Astrocyte of the spinal cord (primary cell): ENCODE results near the gene ZCCHC24.

ENCODE experiments used
- DNase-seq: peaks from one replicate; pipeline ENCODE4 v3.0.0; 2011; ENCODE audit warnings: low read depth, low spot score
- H3K4me3 ChIP-seq: 2 replicates; pipeline ENCODE4 v1.5.1; 2011; ENCODE audit warnings: low read depth, mild to moderate bottlenecking, low read length, moderate library complexity
- in situ Hi-C: cut with HindIII; loops from 2 replicates; pipeline ENCODE4 v1.10.0; 2017; ENCODE audit warnings: low sequenced_read_pairs
- TF ChIP-seq, protein P1 (sequence below): IDR thresholded peaks from 2 replicates; pipeline ENCODE4 v1.5.1; 2012; ENCODE audit warnings: low read depth, mild to moderate bottlenecking, low read length, inconsistent platforms

Gene ZCCHC24

DNA sequence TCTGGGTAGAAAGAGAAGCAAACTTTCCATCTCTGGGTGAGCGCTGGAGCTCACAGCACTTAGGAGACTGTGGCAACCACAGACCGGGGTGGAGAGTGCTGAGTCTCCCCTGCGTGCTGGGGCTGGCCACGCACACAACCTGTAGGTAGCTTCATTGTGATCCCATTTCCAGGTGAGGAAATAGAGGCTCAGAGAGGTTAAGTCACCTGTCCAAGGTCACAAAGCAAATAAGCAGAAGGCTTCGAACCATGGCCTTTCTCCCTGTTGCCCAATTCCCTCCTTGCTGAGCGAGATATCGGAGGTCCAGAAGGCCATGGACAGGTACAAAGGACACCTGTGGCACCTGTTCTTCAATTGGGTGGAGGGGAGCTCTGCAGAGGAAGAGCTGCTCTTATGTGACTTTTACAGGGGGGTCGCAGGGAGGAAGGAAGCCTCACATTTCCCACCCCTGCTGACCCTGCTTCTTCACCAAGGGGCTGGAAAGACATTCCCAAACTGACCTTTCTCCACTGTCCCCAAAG is 39.4 kb downstream of the ZCCHC24 start:
- TF ChIP-seq, protein P1, sequence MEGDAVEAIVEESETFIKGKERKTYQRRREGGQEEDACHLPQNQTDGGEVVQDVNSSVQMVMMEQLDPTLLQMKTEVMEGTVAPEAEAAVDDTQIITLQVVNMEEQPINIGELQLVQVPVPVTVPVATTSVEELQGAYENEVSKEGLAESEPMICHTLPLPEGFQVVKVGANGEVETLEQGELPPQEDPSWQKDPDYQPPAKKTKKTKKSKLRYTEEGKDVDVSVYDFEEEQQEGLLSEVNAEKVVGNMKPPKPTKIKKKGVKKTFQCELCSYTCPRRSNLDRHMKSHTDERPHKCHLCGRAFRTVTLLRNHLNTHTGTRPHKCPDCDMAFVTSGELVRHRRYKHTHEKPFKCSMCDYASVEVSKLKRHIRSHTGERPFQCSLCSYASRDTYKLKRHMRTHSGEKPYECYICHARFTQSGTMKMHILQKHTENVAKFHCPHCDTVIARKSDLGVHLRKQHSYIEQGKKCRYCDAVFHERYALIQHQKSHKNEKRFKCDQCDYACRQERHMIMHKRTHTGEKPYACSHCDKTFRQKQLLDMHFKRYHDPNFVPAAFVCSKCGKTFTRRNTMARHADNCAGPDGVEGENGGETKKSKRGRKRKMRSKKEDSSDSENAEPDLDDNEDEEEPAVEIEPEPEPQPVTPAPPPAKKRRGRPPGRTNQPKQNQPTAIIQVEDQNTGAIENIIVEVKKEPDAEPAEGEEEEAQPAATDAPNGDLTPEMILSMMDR = no peak
- in situ Hi-C loops = no loop called here
- no peak overlapping the region for H3K4me3 ChIP-seq
- no peak for DNase-seq

DNA sequence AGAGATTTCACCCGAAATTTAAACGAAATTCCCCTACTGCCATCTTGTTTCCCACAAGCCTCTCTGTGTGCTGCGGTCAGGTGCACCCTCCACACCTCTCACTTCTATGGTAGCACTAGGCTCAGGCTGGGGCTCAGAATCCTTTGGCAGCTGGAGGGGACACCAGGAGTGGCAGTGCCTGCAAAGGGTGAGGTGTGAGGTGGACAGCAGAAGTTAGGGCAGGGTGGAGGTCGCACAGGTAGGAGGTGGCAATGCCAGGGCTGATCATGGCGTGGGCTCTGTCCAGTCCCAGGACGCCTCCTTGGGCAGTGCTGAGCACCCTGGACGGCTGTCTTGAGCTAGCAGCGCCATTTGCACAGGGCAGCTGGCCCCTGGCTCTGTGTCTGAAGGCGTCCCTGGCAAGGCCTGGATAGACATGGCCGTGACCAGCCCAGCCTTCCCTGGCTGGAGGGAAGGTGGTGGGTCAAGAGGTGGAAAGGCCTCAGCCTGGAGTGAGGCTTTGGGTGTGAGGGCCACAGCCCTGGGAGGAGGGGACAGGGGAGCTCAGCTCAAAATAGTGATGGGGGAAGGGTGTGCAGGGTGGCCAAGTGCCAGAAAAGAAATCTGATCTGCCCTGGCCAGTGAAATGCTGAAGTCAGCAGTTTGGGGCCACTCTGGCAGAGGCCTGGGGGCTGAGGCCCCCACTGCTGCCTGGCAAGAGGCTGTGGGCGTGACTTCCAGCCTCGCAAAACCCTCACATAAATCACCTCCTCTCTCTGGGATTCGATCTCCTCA is 40.0 kb downstream of the ZCCHC24 start:
- in situ Hi-C loops = no loop called here
- TF ChIP-seq, protein P1 = no peak
- no peak overlapping the region for H3K4me3 ChIP-seq
- DNase-seq = no peak

DNA sequence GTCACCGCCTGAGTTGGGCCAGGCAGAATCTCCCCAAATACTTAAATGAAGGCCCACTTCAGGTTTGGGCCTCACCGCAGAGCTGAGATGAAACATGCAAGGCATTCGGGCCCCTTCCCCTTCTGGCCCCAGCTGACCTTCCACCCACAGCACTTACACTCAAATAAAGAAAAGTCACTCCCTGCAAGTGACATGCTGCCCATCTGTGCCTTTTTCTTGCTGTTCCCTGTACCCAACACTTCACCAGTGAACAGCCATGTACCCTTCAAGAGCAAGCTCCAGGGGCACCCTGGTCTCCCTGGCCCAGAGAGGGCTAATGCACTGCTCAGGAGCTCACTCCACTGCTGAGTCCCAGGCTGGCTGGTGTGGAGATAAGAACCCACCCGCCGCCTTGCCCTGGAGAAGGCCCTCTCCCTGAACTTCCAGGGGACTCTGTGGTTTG is 40.7 kb downstream of the ZCCHC24 start:
- in situ Hi-C loops = no loop called here
- DNase-seq = no peak
- no peak overlapping the region for H3K4me3 ChIP-seq
- TF ChIP-seq, protein P1 = no peak

DNA sequence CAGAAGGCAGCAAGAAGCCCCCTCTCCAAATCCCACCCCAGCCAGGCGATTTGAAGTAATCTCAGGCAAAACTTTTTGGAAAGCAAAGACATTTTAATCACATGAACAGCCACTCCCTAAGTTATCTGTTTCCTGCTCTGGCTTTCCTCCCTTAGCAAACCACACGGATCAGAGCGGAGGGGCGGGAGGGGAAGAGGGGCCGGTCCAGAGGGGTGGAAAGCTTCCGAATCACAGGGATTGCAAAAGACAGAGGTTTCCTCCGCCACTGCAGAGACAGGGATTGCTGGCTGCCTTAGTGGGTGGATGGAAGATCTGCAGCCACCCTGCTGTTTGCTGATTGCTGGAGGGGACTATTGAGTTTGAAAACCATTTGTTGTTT is 41.2 kb downstream of the ZCCHC24 start:
- peak; percentile 81 for DNase-seq
- no peak overlapping the region for H3K4me3 ChIP-seq
- in situ Hi-C loops = no loop called here
- TF ChIP-seq, protein P1 = no peak

DNA sequence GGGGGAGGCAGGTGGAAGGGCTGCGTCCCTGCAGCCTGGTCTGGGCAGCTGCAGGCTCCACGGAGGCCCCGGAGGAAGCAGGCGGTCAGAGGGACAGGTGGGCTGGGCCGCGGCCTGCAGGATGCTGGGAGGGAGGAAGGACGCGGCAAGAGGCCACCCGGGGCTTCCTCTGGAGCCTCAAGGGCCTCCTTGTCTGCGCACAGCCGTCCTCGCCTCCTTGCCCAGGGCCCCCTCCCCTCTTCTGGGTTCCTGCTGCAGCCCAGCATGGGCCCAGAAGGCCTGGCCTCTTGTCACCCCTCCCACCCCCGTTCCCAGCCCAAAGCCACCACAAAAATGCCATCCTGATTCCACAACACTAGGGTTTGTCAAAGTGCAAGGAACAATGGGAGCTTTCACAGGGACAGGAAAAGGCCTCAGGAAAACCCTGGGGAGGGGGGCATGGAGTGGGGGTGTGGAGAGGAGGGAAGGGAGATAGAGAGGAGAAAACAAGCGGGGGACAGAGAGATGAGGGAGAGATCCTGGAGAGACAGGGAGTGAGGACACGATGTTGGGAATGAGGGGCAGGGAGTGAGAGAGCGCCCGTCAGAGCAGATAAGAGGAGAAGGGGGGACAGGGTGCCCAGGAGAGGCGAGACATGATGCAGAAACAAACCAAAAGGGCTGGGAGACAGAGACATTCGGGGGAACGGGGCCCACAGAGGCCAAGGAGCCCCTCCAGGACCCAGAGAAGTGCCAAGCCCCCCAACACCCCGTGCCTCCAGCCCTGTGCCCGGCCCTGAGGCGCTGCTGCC is 41.8 kb downstream of the ZCCHC24 start:
- in situ Hi-C loops = no loop called here
- TF ChIP-seq, protein P1 = no peak
- DNase-seq = peak; percentile 75
- no peak overlapping the region for H3K4me3 ChIP-seq

DNA sequence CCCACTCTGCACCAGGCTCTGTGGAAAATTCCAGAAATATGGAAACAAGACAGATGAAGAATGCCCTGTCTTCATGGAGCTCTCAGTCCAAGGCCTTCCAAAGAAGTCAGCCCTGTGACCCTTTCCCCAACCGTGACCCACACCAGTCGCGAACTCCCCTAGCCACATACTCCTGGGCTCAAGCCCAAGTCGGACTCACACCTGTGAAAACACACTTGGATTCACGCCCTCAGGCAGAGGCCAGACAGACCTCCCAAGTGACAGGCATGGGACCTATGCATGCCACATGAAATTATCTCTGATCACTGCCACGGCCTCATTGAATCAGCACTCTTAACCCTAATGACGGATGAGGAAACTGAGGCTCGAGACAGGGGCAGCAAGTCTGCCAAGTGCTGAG is 42.5 kb downstream of the ZCCHC24 start:
- H3K4me3 ChIP-seq = no peak overlapping the region
- TF ChIP-seq, protein P1 = no peak
- DNase-seq = no peak
- in situ Hi-C loops = no loop called here
